H9 (cell line): ENCODE data around the gene GPAT3. TPM values are rescaled to one million over a fixed set of nuclear protein-coding genes. Genes with fewer than 3 reads are reported as not detected.

Experiments used
- DNase-seq: peaks from one replicate; pipeline ENCODE4 v3.0.0-alpha.2; 2017
- H2AFZ ChIP-seq: one replicate; pipeline ENCODE4 v1.6.1; 2013; ENCODE audit warnings: mild to moderate bottlenecking, low read length, control low read depth, moderate library complexity
- H2AK5ac ChIP-seq: 2 replicates; pipeline ENCODE4 v1.6.1; 2013; ENCODE audit warnings: low read length, control low read depth, mixed read lengths; ENCODE audit not compliant: insufficient read length
- H2BK120ac ChIP-seq: one replicate; pipeline ENCODE4 v1.6.1; 2013; ENCODE audit warnings: low read depth, mild to moderate bottlenecking, low read length, control low read depth, inconsistent platforms; ENCODE audit not compliant: poor library complexity, severe bottlenecking
- H2BK12ac ChIP-seq: 2 replicates; pipeline ENCODE4 v1.6.1; 2013; ENCODE audit warnings: low read length, control low read depth, mixed read lengths, low read depth; ENCODE audit not compliant: insufficient read length
- H2BK15ac ChIP-seq: 2 replicates; pipeline ENCODE4 v1.6.1; 2013; ENCODE audit warnings: low read depth, low read length, control low read depth
- H2BK20ac ChIP-seq: one replicate; pipeline ENCODE4 v1.6.1; 2013; ENCODE audit warnings: low read depth, mild to moderate bottlenecking, low read length, control low read depth, inconsistent platforms; ENCODE audit not compliant: poor library complexity, severe bottlenecking
- H2BK5ac ChIP-seq: 2 replicates; pipeline ENCODE4 v1.6.1; 2013; ENCODE audit warnings: low read length, control low read depth, mixed read lengths; ENCODE audit not compliant: insufficient read length
- H3K14ac ChIP-seq: 2 replicates; pipeline ENCODE4 v1.6.1; 2013; ENCODE audit warnings: low read length, control low read depth; ENCODE audit not compliant: insufficient read depth
- H3K18ac ChIP-seq: 2 replicates; pipeline ENCODE4 v1.6.1; 2013; ENCODE audit warnings: low read depth, mild to moderate bottlenecking, mixed read lengths, low read length, control low read depth; ENCODE audit not compliant: insufficient read length
- H3K23ac ChIP-seq: 2 replicates; pipeline ENCODE4 v1.6.1; 2013; ENCODE audit warnings: low read length, control low read depth, mixed read lengths, low read depth; ENCODE audit not compliant: insufficient read length
- H3K23me2 ChIP-seq: 2 replicates; pipeline ENCODE4 v1.6.1; 2013; ENCODE audit warnings: low read depth, mild to moderate bottlenecking, mixed read lengths, low read length, control low read depth; ENCODE audit not compliant: insufficient read length, poor library complexity, severe bottlenecking
- H3K27ac ChIP-seq: 2 replicates; pipeline ENCODE4 v1.5.1; 2013; ENCODE audit warnings: low read length, control low read depth, mixed read lengths, low read depth; ENCODE audit not compliant: insufficient read length
- H3K27me3 ChIP-seq: 2 replicates; pipeline ENCODE4 v1.6.1; 2013; ENCODE audit warnings: low read length, control low read depth, inconsistent platforms; ENCODE audit not compliant: insufficient read depth
- H3K4ac ChIP-seq: 2 replicates; pipeline ENCODE4 v1.6.1; 2013; ENCODE audit warnings: low read depth, mild to moderate bottlenecking, control low read depth, inconsistent platforms, low read length, moderate library complexity
- H3K4me1 ChIP-seq: 2 replicates; pipeline ENCODE4 v1.6.1; 2013; ENCODE audit warnings: low read length, control low read depth, inconsistent platforms; ENCODE audit not compliant: insufficient read depth
- H3K4me2 ChIP-seq: 2 replicates; pipeline ENCODE4 v1.6.1; 2013; ENCODE audit warnings: low read length, control low read depth, mixed read lengths; ENCODE audit not compliant: insufficient read length, insufficient read depth
- H3K56ac ChIP-seq: 2 replicates; pipeline ENCODE4 v1.6.1; 2013; ENCODE audit warnings: low read depth, mild to moderate bottlenecking, mixed read lengths, low read length, control low read depth; ENCODE audit not compliant: insufficient read length
- H3K79me1 ChIP-seq: 2 replicates; pipeline ENCODE4 v1.6.1; 2013; ENCODE audit warnings: low read depth, mild to moderate bottlenecking, moderate library complexity, low read length, control low read depth, inconsistent platforms; ENCODE audit not compliant: insufficient read depth, poor library complexity, severe bottlenecking
- H3K79me2 ChIP-seq: 2 replicates; pipeline ENCODE4 v1.6.1; 2013; ENCODE audit warnings: low read length, control low read depth, inconsistent platforms; ENCODE audit not compliant: insufficient read depth
- H3K9ac ChIP-seq: 2 replicates; pipeline ENCODE4 v1.6.1; 2013; ENCODE audit warnings: low read length, control low read depth, mixed read lengths; ENCODE audit not compliant: insufficient read length; ENCODE audit errors: extremely low read depth
- H3K9me3 ChIP-seq: one replicate; pipeline ENCODE4 v1.6.1; 2013; ENCODE audit warnings: low read depth, low read length, inconsistent platforms; ENCODE audit not compliant: control insufficient read depth
- H3T11ph ChIP-seq: one replicate; pipeline ENCODE4 v1.6.1; 2013; ENCODE audit warnings: mild to moderate bottlenecking, low read length, control low read depth, inconsistent platforms
- H4K20me1 ChIP-seq: one replicate; pipeline ENCODE4 v1.6.1; 2013; ENCODE audit not compliant: control insufficient read depth, insufficient read length, insufficient read depth
- H4K5ac ChIP-seq: 2 replicates; pipeline ENCODE4 v1.6.1; 2013; ENCODE audit warnings: low read depth, mild to moderate bottlenecking, mixed read lengths, low read length, control low read depth; ENCODE audit not compliant: insufficient read length
- H4K8ac ChIP-seq: replicated peaks from 2 replicates; pipeline ENCODE4 v1.6.1; 2013; ENCODE audit warnings: low read length, control low read depth, mixed read lengths, low read depth; ENCODE audit not compliant: insufficient read length
- H4K91ac ChIP-seq: 2 replicates; pipeline ENCODE4 v1.6.1; 2013; ENCODE audit warnings: low read depth, mild to moderate bottlenecking, moderate library complexity, mixed read lengths, low read length, control low read depth; ENCODE audit not compliant: insufficient read length
- H3K27ac Mint-ChIP-seq, 3 experiments: 2 replicates in 2 of 3; 3 replicates in 1 of 3; pipeline ENCODE4 v1.8.0; 2020 to 2021; ENCODE audit warnings: mixed read lengths in 3 of 3, mild to moderate bottlenecking in 1 of 3, moderate library complexity in 1 of 3
- H3K27me3 Mint-ChIP-seq: 2 replicates; pipeline ENCODE4 v1.8.0; 2021; ENCODE audit warnings: low read depth, mild to moderate bottlenecking, moderate library complexity, mixed read lengths
- H3K36me3 Mint-ChIP-seq, 3 experiments: 2 replicates in 2 of 3; 3 replicates in 1 of 3; pipeline ENCODE4 v1.8.0; 2020 to 2021; ENCODE audit warnings: low read depth in 3 of 3, mixed read lengths in 3 of 3; ENCODE audit not compliant: insufficient read depth in 1 of 3
- H3K4me1 Mint-ChIP-seq, 2 experiments: 2 replicates each; pipeline ENCODE4 v1.8.0; 2020; ENCODE audit warnings: mixed read lengths in 2 of 2
- H3K4me3 Mint-ChIP-seq, 2 experiments: 2 replicates in 1 of 2; 3 replicates in 1 of 2; pipeline ENCODE4 v1.8.0; 2020 to 2021; ENCODE audit warnings: mild to moderate bottlenecking in 2 of 2, mixed read lengths in 2 of 2, moderate library complexity in 1 of 2
- H3K9me3 Mint-ChIP-seq, 2 experiments: 2 replicates in 1 of 2; 3 replicates in 1 of 2; pipeline ENCODE4 v1.8.0; 2020; ENCODE audit warnings: mild to moderate bottlenecking in 2 of 2, mixed read lengths in 2 of 2, moderate library complexity in 1 of 2
- WGBS: extraction: QIAGEN DNeasy Blood & Tissue Kit; methylation state at CpG from one replicate; pipeline ENCODE4 v1.1.7; 2013; ENCODE audit warnings: missing lambda C conversion rate, low lambda C conversion rate, mixed read lengths; ENCODE audit not compliant: insufficient read length; ENCODE audit errors: extremely low coverage; 5-methylcytosine and 5-hydroxymethylcytosine counted together
- total RNA-seq: library from RNA; stranded (reverse); gene quantifications from 2 replicates; pipeline ENCODE4 v1.2.1, GENCODE V29; 2021
- TF ChIP-seq, protein P1 (sequence below): fragments of 200-600 bp; sonication (generic); conservative IDR thresholded peaks from 3 replicates; pipeline ENCODE4 v1.8.0; 2021; ENCODE audit warnings: antibody characterized with exemption, mild to moderate bottlenecking

The GPAT3 gene
- total RNA-seq, 1 experiment from 2014 or later, result 1.8 TPM

DNA sequence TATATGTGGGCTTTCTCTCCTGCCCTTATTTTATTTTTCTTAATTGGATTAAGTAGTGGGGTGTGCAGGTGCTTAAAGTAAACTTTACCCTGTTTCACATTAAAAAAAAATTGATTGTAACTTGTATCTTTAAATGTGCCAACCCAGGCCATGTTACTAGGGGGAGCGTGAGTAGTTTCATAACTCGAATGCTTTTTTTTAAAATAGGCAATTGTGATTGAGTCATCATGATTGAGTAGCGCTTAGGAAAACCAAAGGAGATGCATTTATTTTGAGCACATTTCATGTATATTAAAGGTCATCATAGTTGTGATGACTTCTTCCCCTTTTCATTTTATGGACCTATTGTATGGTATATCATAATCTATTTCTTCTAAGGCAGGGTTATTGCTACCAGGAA lies 32.2 kb downstream of the GPAT3 start:
- Histone ChIP-seq H2BK15ac (no peak overlapping the region), H3K4me1 (no peaks in the 10 kb centered on the region), H2BK20ac (no peak overlapping the region), H3K9me3 (no peaks in the 10 kb centered on the region), H2BK120ac (no peak overlapping the region), H2AFZ (no peak overlapping the region), H3K14ac (no peak overlapping the region), H3K79me1 (no peaks in the 10 kb centered on the region), H3K27me3 (no peaks in the 10 kb centered on the region), H3K27ac (no peak overlapping the region), H3K4ac (no peak overlapping the region), H4K5ac (no peak overlapping the region), H2BK5ac (no peak overlapping the region), H3T11ph (no peak overlapping the region), H2BK12ac (no peak overlapping the region), H3K9ac (no peak overlapping the region), H3K79me2 (no peaks in the 10 kb centered on the region), H2AK5ac (no peak overlapping the region), H3K23me2 (no peaks in the 10 kb centered on the region), H4K91ac (no peak overlapping the region), H4K20me1 (no peaks in the 10 kb centered on the region), H3K56ac (no peak overlapping the region), H4K8ac (no peak overlapping the region), H3K23ac (no peak overlapping the region), H3K4me2 (no peak overlapping the region), H3K18ac (no peak overlapping the region)
- no peak for DNase-seq
- Mint-ChIP-seq H3K4me3 (no peak overlapping the region), H3K36me3 (no peaks in the 10 kb centered on the region), H3K27me3 (no peaks in the 10 kb centered on the region), H3K4me1 (no peaks in the 10 kb centered on the region), H3K9me3 (no peaks in the 10 kb centered on the region), H3K27ac (no peak overlapping the region)
- no CpG with 5 or more reads among the region's 3 CpGs for WGBS
- TF ChIP-seq, protein P1, sequence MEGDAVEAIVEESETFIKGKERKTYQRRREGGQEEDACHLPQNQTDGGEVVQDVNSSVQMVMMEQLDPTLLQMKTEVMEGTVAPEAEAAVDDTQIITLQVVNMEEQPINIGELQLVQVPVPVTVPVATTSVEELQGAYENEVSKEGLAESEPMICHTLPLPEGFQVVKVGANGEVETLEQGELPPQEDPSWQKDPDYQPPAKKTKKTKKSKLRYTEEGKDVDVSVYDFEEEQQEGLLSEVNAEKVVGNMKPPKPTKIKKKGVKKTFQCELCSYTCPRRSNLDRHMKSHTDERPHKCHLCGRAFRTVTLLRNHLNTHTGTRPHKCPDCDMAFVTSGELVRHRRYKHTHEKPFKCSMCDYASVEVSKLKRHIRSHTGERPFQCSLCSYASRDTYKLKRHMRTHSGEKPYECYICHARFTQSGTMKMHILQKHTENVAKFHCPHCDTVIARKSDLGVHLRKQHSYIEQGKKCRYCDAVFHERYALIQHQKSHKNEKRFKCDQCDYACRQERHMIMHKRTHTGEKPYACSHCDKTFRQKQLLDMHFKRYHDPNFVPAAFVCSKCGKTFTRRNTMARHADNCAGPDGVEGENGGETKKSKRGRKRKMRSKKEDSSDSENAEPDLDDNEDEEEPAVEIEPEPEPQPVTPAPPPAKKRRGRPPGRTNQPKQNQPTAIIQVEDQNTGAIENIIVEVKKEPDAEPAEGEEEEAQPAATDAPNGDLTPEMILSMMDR, result no peak
